Measurements from ENCODE around the gene OR56B4. TPM values are rescaled to one million over a fixed set of nuclear protein-coding genes. Genes with fewer than 3 reads are reported as not detected.

The OR56B4 gene
- total RNA-seq, 2 experiments from 2014 or later: not detected

GRCh38 chr11:6099577-6099976 is 7.9 kb upstream of the OR56B4 start:
- TF ChIP-seq CTCF (conservative IDR thresholded peaks at IDR 0.05; ENCODE audit: low read length): peak; percentile 68
- no peak for TF ChIP-seq EZH2phosphoT487 (IDR thresholded peaks at IDR 0.05; ENCODE audit: borderline replicate concordance, low read depth, low read length)
- CTCF ChIA-PET (ENCODE audit: unreplicated experiment): no interaction called here
- H3K9me2 ChIP-seq (ENCODE audit: insufficient read depth, low read length): no peaks in the 10 kb centered on the region
- peak overlapping the region; percentile 23; the same call in 1 of the 2 replicates for H3K4me2 ChIP-seq (ENCODE audit: low read length)
- no TSS peak for BruUV-seq (replicated peaks)
- peak; percentile 16 for DNase-seq (ENCODE audit: low spot score)
- H3K4me3 ChIP-seq (ENCODE audit: low read depth, low read length, poor library complexity, severe bottlenecking): no peak overlapping the region
- H3K27ac ChIP-seq (ENCODE audit: low read depth, low read length, poor library complexity, severe bottlenecking): no peak overlapping the region
- POLR2A ChIA-PET: interaction anchor here (1.0 kb wide), 1 partner anchor 24 kb away, joined by 6 read pairs; no protein-coding TSS in a partner anchor
- H2AFZ ChIP-seq (ENCODE audit: low read length): peak overlapping the region; percentile 80
- no peaks in the 10 kb centered on the region for H4K20me1 ChIP-seq (ENCODE audit: insufficient read depth, low read length)
- H3K9me3 ChIP-seq (ENCODE audit: low read length): no peaks in the 10 kb centered on the region; the same call in 1 of the 2 replicates
- H3K79me2 ChIP-seq (ENCODE audit: insufficient read depth, low read depth, low read length): no peaks in the 10 kb centered on the region
- no peaks in the 10 kb centered on the region for H3K36me3 ChIP-seq (ENCODE audit: insufficient read depth, low read length)
- intact Hi-C loops (cut with micrococcal nuclease; ENCODE audit: unreplicated experiment): no loop called here
- H3K4me1 ChIP-seq (ENCODE audit: insufficient read depth, low read length, poor library complexity, severe bottlenecking): peaks cover 47% of the 10 kb centered on the region

GRCh38 chr11:6110011-6110410 is 2.5 kb downstream of the OR56B4 start:
- no peak overlapping the region for H3K4me2 ChIP-seq (ENCODE audit: low read length)
- TF ChIP-seq CTCF (conservative IDR thresholded peaks at IDR 0.05; ENCODE audit: low read length): no peak
- TF ChIP-seq EZH2phosphoT487 (IDR thresholded peaks at IDR 0.05; ENCODE audit: borderline replicate concordance, low read depth, low read length): no peak
- POLR2A ChIA-PET: interaction anchor here (0.9 to 1.1 kb wide), 2 partner anchors 12 to 50 kb away, joined by 3 read pairs; no protein-coding TSS in a partner anchor
- DNase-seq (ENCODE audit: low spot score): no peak
- CTCF ChIA-PET (ENCODE audit: unreplicated experiment): no interaction called here
- no peaks in the 10 kb centered on the region for H4K20me1 ChIP-seq (ENCODE audit: insufficient read depth, low read length)
- H3K79me2 ChIP-seq (ENCODE audit: insufficient read depth, low read depth, low read length): no peaks in the 10 kb centered on the region
- no peaks in the 10 kb centered on the region for H3K4me1 ChIP-seq (ENCODE audit: insufficient read depth, low read length, poor library complexity, severe bottlenecking)
- BruUV-seq (replicated peaks): no TSS peak
- H3K27ac ChIP-seq (ENCODE audit: low read depth, low read length, poor library complexity, severe bottlenecking): no peak overlapping the region
- H3K4me3 ChIP-seq (ENCODE audit: low read depth, low read length, poor library complexity, severe bottlenecking): no peak overlapping the region
- no peaks in the 10 kb centered on the region for H3K36me3 ChIP-seq (ENCODE audit: insufficient read depth, low read length)
- intact Hi-C loops (cut with micrococcal nuclease; ENCODE audit: unreplicated experiment): no loop called here
- no peaks in the 10 kb centered on the region for H3K9me3 ChIP-seq (ENCODE audit: low read length)
- no peak overlapping the region for H2AFZ ChIP-seq (ENCODE audit: low read length)
- no peaks in the 10 kb centered on the region for H3K9me2 ChIP-seq (ENCODE audit: insufficient read depth, low read length)

- H3K9me3 ChIP-seq (ENCODE audit: low read length): no peaks in the 10 kb centered on the region
- H3K4me1 ChIP-seq (ENCODE audit: insufficient read depth, low read length, poor library complexity, severe bottlenecking): no peaks in the 10 kb centered on the region
- no peak overlapping the region for H3K27ac ChIP-seq (ENCODE audit: low read depth, low read length, poor library complexity, severe bottlenecking)
- H3K79me2 ChIP-seq (ENCODE audit: insufficient read depth, low read depth, low read length): no peaks in the 10 kb centered on the region
- no peaks in the 10 kb centered on the region for H3K36me3 ChIP-seq (ENCODE audit: insufficient read depth, low read length)
- ChIA-PET POLR2A (interaction anchor here (0.6 kb wide), 1 partner anchor 419 kb away, joined by 4 read pairs; no protein-coding TSS in a partner anchor), CTCF (ENCODE audit: unreplicated experiment) (no interaction called here)
- no peak for TF ChIP-seq CTCF (conservative IDR thresholded peaks at IDR 0.05; ENCODE audit: low read length)
- TF ChIP-seq EZH2phosphoT487 (IDR thresholded peaks at IDR 0.05; ENCODE audit: borderline replicate concordance, low read depth, low read length): no peak
- H3K4me2 ChIP-seq (ENCODE audit: low read length): no peak overlapping the region
- no peak for DNase-seq (ENCODE audit: low spot score)
- BruUV-seq (replicated peaks): no TSS peak
- no peaks in the 10 kb centered on the region for H3K9me2 ChIP-seq (ENCODE audit: insufficient read depth, low read length)
- no peak overlapping the region for H2AFZ ChIP-seq (ENCODE audit: low read length)
- intact Hi-C loops (cut with micrococcal nuclease; ENCODE audit: unreplicated experiment): no loop called here
- no peak overlapping the region for H3K4me3 ChIP-seq (ENCODE audit: low read depth, low read length, poor library complexity, severe bottlenecking)
- H4K20me1 ChIP-seq (ENCODE audit: insufficient read depth, low read length): no peaks in the 10 kb centered on the region
Measured at GRCh38 chr11:6111673-6112072, 4.2 kb downstream of the OR56B4 start.

Data from OCI-LY7 (cell line).